Stimulated activated CD8-positive, alpha-beta memory T cell treated with anti-CD3 and anti-CD28 coated beads, Interleukin-7, amount 100 ng/mL, for 4 hours (primary cell): Measurements from ENCODE around the gene SPEG.
"Not testable (repeated sequence)": the region's sequence is repeated elsewhere in the genome, so short reads cannot be mapped to it uniquely, and the experiment has no call there.

ENCODE experiments used
- DNase-seq, 2 donors: peaks; one replicate each; pipeline ENCODE4 v3.0.0-alpha.2; 2020; ENCODE audit warnings: low read depth in 2 of 2

SPEG gene

DNA sequence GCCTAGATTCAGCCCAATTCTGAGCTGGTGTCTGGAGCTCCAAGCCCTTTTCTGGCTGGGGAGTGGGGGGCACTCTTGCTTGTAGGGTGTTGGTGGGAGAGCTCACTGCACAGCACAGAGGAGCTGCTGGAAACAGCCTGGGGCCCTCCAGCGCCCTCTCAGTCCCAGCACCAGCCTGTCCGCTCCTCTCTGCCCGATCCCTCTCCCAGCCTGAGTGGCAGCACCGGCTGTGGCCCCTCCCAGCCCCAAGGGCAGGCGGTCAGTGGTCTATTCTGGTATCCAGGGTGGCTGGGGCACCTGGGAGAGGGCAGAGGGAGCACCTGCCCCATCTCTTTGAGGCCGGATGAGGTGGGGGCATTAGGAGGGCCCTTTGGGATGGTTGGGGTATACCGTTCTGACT lies 29.7 kb upstream of the SPEG start:
- DNase-seq, result no peak

DNA sequence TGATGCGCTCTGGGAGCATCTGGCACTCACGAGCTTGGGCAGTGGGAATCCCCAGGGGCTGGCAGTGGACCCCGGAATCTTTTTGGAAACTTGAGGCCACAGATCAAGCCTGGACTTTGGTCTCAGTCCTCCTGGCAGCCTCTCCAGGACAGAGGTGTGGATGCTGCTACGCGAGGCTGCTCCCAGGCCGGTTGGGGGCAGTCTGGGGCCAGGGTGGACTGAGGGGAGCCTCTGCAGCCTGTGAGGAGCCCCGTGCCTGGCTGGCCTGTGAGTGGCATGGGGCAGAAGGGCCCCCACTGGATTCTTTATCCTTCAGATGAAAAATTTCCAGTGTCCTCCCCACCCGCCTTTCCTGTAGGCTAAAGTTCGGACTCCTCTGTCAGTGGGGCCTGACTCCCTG lies 29.2 kb upstream of the SPEG start:
- no peak for DNase-seq

DNA sequence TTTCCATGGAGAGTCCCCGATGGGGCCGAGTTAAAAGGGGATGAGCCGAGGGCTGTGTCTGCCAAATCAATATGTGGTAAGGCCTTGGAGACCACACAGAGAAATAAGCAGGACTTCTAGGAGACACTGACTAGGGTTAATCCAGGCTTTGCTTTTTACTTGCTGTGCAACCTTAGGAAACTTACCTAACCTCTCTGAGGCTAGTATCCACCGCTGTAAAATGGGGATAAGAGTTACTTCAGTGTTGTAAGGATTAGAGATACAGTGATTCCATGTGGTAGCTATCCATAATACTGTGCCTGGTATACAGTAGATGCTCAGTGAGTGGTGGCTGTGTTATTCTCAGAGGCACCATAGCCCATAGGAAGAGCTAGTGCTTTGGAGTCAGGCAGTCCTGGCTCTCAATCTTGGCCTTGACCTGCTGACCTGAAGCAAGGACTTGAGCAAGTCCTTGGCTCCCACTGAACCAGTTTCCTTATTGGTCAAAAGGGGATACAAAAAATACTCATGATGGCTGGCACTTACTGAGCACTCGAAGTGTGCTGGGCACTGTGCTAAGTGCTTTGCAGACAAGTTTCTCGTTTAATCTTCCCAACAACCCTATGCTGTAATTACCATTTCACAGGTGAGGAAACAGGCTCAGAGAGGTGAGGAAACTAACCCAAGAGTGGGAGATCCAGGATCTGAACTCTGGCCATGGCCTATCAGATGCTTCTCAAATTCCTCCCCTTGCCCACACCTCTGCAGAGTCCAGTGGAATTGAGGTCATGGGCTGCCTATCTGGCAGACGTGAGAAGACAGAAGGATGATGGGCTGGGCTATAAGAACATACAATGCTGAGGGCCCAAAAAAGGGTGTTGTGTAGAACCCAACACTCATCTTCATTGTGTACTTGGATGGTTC lies 28.4 kb upstream of the SPEG start:
- DNase-seq, result no peak

DNA sequence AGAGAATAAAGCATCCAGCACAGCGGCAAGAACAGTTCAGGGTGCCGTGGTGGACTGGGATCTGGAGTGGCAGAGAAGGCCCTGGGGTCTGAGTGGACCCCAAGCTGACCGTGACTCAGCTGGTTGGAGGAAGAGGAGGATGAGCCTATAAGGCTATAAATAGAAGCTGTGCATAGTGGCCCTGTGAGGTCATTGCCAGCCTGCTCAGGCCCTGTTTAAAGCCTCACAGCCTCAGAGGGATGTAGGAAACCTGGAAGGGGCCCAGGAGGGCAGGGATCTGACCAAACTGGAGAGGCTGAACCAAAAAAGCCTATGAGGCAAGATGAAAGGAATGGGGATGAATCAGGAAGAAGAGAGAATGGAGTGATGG lies 27.8 kb upstream of the SPEG start:
- DNase-seq, result no peak

DNA sequence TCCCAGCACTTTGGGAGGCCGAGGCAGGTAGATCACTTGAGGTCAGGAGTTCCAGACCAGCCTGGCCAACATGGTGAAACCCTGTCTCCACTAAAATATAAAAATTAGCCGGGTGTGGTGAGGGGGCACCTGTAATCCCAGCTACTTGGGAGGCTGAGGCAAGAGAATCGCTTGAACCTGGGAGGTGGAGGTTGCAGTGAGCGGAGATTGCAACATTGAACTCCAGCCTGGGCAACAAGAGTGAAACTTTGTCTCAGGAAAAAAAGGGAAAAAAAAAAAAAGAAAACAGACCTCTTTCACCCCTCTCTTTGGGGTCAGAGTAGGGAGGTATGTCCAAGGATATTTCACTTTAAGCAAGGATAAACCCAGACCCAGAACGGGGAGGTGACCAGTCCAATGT lies 27.3 kb upstream of the SPEG start:
- DNase-seq, result not testable (repeated sequence)

DNA sequence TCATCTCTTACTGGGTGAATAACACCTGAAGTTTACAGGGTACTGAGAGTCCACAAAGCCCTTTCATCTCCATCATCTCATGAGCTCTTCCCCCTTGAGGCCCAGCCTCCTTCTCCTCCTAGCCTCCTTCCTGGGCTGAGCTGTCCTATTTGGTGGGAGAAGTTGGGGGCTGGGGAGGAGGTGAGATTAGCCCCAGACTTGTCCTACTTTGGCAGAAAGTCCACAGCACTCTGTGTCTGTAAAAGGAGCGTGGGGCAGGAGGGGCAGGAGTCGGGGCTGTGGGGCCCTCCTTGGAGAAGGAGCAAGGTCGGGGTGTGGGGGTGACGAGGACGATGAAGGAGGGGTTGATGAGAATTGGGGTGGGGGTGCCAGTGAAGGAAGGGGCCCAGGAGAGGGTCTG lies 26.4 kb upstream of the SPEG start:
- no peak for DNase-seq

DNA sequence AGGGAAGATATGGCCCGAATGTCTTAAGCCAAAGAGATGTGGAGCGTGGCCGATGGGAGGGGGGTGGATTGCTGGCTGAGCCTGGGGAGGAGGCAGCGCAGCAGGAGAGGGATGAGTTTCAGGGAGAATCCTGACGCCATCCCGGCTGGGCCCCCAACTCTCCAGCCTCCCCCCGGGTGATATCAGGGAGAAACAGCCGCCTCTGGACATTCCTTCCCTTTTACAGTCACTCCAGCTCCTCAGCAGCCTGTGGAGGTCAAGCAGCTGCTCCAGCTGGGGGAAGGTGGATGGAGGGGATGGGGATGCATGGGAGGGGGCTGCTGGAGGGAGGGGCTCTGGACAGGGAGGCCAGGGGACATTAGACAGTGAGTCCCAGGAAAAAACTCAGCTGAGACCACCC lies 26.0 kb upstream of the SPEG start:
- no peak for DNase-seq

DNA sequence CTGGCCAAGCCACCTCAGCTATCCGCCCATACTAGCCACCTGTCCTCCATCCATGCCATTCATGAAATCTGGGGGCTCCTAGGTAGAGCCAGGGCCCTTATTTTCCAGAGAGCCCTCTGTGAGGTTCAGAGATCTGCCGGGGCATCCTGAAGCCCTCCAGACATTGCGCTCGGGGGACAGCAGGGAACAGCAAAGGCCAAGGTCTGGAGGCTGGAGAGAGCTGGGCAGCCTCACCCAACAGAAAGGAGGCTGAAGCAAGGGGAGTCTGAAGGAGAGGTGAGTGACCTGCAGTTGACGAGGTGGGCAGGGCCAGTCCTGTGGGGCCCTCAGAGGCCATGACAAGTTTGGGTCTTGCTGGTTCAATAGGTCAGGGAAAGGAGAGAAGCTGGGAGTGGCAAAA lies 25.0 kb upstream of the SPEG start:
- no peak for DNase-seq

DNA sequence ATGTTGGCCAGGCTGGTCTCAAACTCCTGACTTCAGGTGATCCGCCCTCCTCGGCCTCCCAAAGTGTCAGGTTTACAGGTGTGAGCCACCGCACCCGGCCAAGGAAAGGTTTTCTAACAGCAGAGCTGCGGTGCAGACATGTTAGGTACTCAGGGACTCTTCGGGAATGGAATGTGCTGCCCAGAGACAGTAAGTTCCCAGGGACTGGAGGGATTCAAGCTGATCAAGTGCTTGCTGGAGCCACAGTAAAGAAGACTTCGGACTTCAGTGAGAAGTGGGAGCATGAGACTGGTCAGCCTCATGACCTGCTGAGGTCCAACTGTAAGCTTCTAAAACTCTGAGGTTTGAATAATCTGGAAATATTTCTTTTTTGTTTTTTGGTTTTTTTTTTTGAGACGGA lies 24.3 kb upstream of the SPEG start:
- no peak for DNase-seq

DNA sequence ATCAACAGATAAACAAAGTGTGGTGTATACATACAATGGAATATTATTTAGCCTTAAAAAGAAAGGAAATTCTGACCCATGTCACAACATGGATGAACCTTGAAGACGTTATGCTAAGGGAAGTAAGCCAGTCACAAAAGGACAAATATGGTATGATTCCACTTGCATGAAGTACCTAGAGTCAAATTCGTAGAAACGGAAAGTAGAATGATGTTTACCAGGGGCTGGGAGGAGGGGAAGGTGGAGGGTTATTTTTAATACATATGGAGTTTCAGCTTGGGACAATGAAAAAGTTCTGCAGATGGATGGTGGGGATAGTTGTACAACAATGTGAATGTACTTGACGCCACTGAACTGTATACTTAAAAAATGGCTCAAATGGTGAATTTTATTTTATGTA lies 19.8 kb upstream of the SPEG start:
- DNase-seq, result no peak

DNA sequence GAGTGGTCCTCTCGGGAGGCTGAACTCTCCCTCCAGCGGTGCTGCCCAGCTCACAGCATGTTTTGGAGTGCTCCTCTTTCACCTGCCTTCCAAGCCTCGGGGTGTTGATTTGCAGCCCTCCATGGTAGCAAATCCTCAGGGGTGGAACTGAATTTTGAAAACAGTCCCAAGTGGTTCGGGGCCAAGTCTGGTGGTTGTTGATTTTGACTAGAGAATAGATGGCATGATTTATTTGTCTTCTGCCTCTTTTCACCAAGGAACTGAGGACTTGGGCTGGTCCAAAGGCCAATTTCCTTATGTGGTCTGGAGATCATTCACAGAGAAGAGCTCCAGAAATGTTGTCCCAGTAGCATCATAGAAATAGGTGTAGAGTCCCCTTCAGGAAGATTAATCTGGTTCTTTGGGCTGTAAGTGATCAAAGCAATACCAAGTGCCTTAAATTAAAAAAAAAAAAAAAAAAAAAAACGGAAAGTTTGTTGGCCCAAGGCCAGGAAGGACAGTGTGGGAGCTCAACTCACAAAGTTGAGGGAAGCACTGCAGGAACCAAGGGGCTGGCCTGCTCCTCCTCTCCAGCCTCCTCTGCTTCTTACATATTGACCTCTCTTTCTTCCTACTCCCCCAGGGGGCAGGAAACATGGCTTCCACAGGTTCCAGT lies 18.9 kb upstream of the SPEG start:
- DNase-seq, result no peak

DNA sequence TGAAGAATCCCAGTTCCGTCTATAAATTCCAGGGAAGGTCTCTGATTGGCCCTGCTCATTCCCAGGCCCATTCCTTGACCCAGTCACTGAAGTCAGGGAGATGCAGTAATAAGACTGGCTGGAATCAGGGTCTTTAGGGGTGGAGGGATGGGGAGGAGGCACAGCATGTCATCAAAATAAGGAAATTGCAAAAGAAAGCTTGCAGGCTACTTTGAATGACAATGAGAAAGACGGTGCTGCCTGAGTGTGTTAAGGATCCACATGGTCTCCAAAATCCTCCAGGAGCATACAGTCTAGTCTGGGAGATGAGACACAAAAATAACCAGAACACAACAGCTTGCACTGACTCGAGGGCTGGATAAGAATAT lies 18.4 kb upstream of the SPEG start:
- DNase-seq, result no peak

DNA sequence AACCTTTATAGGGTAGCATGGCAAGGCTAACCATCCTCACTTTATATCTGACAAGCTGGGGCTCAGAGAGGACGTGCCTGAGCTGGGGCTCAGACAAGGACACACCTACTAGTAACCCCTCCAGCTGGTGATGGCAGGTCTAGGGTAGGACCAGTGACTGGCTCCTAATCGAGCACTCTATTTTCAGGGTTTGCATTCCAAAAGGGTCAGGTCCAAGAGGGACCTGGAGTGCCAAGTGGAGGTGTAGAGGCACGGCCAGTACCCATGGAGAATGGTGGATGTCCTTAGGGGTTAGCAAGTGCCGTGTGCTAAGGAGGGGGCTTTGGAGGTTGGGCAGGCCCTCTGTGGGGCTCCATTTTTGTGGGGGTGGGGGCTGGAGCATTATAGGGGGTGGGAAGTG lies 17.7 kb upstream of the SPEG start:
- DNase-seq, result no peak

DNA sequence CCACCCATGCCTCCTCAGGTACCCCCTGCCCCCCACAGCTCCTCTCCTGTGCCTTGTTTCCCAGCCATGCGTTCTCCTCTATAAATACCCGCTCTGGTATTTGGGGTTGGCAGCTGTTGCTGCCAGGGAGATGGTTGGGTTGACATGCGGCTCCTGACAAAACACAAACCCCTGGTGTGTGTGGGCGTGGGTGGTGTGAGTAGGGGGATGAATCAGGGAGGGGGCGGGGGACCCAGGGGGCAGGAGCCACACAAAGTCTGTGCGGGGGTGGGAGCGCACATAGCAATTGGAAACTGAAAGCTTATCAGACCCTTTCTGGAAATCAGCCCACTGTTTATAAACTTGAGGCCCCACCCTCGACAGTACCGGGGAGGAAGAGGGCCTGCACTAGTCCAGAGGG lies 17.3 kb upstream of the SPEG start:
- DNase-seq, result peak; percentile 24 to 43

DNA sequence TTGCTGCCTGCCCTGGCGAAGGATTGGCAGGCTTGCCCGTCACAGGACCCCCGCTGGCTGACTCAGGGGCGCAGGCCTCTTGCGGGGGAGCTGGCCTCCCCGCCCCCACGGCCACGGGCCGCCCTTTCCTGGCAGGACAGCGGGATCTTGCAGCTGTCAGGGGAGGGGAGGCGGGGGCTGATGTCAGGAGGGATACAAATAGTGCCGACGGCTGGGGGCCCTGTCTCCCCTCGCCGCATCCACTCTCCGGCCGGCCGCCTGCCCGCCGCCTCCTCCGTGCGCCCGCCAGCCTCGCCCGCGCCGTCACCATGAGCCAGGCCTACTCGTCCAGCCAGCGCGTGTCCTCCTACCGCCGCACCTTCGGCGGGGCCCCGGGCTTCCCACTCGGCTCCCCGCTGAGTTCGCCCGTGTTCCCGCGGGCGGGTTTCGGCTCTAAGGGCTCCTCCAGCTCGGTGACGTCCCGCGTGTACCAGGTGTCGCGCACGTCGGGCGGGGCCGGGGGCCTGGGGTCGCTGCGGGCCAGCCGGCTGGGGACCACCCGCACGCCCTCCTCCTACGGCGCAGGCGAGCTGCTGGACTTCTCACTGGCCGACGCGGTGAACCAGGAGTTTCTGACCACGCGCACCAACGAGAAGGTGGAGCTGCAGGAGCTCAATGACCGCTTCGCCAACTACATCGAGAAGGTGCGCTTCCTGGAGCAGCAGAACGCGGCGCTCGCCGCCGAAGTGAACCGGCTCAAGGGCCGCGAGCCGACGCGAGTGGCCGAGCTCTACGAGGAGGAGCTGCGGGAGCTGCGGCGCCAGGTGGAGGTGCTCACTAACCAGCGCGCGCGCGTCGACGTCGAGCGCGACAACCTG lies 16.3 kb upstream of the SPEG start, which contains the start of gene DES:
TSS of gene DES (plus strand) at position 223 of the 857 bp plus-strand sequence. CDS start at position 309, 86 bp downstream.
- no peak for DNase-seq

DNA sequence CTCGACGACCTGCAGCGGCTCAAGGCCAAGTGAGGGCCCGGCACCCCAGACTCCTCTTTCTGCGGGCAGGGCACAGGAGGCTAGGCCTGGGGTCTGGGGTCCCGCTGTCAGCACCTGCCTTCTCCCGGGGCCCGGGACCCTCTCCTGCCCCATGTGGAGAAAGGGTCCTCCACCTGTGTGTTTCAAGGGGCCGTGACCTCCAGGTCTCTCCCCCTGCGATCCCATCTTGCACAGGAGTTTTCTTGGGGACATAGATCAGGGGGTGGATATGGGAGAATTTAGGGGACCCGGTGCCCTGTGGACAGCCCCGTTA lies 15.7 kb upstream of the SPEG start:
- DNase-seq, result no peak

DNA sequence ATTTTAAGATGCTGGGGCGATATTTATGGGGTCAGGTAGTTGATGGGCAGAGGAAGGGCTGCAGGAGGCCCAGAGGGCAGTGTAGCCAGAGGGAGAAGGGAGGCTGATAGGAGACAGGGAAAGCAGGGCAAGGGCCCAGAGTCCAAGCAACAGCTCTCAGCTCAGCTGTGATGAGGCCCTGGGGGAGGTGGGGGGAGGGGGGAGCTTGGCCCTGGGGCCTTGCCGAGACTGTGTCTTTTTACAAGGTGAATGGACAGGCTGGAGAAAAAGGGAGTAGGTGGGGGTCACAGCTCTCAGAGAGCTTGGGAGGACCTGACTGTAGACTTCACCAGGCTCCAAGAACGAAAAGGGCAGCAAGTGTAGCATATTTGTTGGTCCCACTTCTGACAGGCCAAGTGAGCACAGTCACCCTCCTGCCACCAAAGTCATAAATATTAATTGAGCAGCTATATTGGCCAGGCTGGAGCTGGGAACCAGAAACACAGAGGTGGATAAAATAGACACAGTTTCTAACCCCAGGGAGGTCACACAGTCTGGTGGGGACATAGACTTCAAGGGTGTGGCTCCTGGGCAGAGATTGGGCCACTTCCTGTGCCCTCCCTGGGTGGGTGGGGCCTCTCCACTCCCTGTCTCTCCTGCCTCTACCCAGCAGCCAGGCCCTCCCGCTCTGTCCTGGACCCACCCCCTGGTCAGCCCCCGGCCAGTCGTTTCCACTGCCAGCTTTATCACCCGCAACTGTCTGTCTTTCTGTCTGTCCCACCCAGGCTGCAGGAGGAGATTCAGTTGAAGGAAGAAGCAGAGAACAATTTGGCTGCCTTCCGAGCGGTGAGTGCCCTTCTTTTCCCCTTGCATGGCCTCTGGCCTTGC lies 15.1 kb upstream of the SPEG start:
- no peak for DNase-seq

DNA sequence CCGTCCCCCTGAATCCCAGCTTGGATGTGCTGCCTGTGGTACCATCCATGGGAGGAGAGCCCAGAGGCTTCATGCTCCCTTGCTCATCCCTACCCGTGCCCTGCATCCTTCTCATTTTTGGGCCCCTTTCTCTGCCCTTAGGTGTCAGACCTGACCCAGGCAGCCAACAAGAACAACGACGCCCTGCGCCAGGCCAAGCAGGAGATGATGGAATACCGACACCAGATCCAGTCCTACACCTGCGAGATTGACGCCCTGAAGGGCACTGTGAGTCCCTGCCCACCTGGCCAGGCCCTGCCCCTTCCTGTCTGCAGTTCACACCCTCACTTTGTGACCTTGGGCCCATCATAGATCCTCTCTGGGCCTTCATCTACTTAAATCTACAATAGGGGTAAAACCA lies 14.0 kb upstream of the SPEG start:
- DNase-seq, result no peak

DNA sequence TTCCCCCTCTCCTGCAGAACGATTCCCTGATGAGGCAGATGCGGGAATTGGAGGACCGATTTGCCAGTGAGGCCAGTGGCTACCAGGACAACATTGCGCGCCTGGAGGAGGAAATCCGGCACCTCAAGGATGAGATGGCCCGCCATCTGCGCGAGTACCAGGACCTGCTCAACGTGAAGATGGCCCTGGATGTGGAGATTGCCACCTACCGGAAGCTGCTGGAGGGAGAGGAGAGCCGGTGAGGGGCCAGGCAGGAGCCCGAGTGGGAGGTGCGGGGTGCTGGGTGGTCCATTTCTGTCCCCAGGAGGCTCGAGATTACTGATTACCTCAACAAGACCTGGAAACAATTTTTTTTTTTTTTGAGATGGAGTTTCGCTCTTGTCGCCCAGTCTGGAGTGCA lies 13.3 kb upstream of the SPEG start:
- DNase-seq, result no peak

DNA sequence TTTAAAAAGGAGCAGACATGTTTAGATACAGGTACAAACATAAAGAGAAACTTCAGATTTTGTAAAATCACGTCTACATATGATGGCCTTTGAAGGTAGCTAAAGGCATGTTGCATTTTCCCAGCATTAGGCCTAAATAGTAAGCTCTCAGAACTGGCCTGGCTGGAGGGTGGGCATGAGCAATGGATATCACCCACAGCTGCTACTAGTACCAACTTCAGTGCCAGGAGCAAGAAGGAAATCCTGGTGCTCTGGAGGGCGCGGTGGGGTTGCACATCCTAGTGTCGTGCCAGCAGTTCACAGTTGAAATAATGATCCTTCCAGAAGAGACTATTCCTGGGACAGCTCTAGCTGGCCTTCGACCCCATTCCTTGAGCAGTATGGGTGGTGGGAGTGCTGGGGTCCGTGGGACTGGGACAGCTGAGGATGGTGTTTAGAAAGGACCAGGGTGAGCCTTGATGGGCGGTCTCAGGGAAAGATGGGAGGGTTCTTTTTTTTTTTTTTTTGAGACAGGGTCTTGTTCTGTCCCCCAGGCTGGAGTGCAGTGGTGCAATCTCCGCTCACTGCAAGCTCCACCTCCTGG lies 11.6 kb upstream of the SPEG start:
- DNase-seq, result no peak

DNA sequence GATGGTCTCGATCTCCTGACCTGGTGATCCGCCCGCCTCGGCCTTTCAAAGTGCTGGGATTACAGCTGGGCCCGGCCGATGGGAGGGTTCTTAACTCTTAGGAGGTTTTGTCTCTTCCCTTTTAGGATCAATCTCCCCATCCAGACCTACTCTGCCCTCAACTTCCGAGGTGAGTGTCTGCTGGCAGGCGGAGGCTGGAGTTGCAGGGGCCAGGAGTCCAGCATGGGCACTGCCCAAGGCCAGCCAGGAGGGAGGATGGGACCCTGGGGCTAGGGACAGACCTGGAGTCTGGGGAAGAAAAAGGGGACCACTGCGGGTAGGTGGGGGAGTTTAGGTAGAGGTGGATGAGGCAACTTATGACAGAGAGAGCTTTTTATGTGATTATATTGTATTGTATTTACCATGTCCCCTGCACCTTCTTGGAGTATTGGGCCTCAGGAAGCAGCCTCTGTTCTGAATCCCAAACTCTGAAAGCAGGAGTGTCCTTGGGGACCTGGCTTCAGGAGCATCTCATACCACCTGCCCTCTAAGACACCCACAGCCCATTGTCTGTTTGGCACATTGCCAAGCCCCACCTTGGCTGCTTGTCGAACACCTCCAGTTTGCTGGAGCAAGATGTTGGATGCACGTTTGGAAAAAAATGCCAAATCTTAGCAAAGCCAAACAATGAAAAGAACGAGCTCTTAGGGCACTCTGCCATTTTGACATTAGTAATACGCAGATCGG lies 10.8 kb upstream of the SPEG start:
- DNase-seq, result no peak
